HL-60/S4 treated with phorbol 12-myristate 13-acetate at 8.2 ng/mL for 4 days and 3 days (cell line): ENCODE results near the gene MSH5.
"Not testable (repeated sequence)": the region's sequence is repeated elsewhere in the genome, so short reads cannot be mapped to it uniquely, and the experiment has no call there.

Experiments used
- in situ Hi-C: fragments of 300-500 bp; cut with MboI; formaldehyde crosslinking; loops from 2 replicates; pipeline ENCODE4 v1.15.0; 2022; ENCODE audit warnings: low sequenced_read_pairs

MSH5 gene

DNA sequence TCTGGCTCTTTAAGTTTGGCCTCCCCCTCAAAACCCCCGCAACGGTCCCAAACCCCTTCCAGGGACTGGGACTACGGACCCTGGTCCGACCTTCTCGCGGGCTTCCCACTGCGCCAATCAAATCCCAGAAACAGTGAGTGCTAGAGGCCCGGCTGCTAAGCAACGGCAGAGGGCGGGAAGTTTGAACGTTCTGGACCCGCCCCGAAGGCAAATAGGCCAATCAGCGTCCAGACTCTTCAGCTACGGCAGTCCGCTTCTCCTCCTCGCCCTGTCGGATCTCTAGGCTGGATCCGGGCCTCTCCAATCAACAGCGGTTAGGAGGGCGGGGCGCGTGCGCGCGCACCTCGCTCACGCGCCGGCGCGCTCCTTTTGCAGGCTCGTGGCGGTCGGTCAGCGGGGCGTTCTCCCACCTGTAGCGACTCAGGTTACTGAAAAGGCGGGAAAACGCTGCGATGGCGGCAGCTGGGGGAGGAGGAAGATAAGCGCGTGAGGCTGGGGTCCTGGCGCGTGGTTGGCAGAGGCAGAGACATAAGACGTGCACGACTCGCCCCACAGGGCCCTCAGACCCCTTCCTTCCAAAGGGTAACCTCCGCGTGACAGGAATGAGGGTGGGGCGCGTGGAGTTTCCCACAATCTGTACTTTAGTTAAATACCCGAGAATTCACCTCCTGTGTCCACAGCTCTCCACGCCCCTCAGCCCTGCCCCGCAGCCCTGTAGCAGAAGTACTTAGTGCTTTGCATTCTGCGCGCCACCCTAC is at the start of gene MSH5:
Gene MSH5 (plus strand): TSS at position 367 of the 758 bp plus-strand sequence. CDS start 462 bp downstream, outside the sequence.
- in situ Hi-C loops: no loop called here

- in situ Hi-C loops: no loop called here
These were observed 49.4 kb upstream of the MSH5 start for GRCh38 chr6:31690231-31691077.

DNA sequence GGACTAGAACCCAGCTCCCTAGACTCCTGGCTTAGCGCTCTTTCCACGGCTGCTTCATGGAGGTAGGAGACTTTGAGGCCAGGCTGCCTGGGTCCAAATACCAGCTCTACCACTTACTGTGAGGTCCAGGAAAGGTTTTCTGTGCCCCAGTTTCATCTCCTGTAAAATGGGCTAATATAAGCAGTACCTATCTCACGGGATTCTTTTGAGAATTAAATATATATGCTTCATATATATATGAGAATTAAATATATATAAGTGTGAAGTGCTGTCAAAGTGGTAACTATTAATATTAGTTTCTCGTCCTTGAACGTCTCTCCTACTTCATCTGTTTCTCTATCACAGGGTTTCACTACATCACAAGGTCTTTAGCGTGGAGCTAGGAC is 48.7 kb upstream of the MSH5 start:
- in situ Hi-C loops: no loop called here

DNA sequence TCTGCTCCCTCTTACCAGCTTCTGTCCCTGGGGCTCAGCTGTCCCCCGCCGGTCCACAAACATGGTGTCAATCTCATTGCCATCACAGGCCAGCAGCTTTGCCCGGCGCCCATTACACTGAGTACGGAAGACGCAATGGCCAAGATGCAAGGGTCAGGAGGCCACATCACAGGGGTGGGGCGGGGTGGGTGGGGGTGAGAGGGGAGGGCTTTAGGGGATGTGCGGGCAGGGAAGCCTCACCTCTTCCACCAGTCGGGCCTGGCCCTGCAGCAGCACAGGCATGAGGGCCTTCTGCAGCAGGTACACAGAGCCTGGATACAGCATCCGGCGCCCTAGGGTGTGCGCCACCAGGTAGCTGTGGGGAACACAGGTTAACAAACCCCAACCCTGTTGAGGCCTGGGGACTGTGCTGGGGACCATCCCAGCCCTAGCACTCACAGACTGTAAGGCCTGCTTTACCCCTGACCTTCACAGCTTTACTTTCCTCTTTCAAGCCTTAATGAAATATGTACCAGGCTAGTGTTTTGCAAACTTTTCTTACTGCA is 48.2 kb upstream of the MSH5 start:
- in situ Hi-C loops: no loop called here

DNA sequence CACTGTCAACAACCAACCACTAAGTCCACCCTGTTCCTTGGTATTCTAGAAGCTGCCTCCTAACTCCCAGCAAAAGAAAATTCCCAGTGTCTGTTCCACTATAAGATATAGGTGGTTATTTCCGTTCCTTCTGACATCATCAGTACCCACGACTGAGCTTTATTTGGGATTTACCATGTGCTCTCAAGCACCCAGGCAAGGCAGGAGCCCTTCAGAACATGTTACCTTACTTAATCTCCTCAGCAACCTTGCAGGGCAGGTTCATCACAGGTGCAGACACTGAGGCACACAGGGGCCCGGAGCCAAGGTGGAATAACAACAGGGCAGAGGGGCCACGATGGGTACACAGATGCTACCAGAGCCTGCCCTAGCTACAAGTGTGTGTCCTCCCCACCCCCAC is 47.5 kb upstream of the MSH5 start:
- in situ Hi-C loops: no loop called here

DNA sequence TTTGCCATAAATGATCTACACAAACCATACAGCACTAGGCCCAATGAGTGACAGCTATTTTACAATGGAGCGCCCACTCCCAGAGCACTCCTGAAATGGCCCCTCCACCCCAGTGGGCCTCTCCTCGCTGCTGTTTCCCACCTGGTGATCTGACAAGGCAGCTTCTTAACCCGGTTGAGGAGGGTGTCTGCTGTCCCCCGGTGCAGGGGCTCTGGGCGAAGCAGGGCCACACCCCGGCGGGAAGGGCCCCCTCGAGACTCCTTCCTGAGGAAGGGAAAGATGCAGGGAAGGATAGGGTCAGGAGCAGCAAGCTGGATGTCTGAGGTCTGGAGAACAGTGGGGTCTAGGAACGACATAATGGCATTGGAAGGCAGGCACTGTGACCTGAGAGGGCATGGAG is 46.9 kb upstream of the MSH5 start:
- in situ Hi-C loops: no loop called here

DNA sequence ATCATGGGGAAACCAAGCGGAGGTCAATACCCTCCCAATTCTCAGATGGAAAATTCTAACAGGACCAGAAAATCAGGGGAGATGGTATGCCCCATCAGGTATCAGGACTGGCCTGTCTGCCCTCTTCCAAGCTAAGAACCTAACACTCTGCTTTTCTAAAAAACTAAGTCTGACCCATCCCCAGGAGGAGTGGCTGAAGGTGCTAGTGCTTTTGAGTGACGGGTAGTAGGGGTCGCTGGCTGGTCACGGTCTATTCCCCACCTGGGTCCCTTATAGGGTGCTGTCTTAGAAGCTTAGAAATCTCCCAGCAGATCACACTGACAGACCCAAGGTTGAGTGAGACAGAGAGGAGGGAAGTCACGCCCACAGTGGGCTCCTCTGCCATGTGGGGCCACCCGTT is 46.3 kb upstream of the MSH5 start:
- in situ Hi-C loops: no loop called here

- in situ Hi-C loops: no loop called here
These were observed 42.2 kb upstream of the MSH5 start for GRCh38 chr6:31697555-31697954.

DNA sequence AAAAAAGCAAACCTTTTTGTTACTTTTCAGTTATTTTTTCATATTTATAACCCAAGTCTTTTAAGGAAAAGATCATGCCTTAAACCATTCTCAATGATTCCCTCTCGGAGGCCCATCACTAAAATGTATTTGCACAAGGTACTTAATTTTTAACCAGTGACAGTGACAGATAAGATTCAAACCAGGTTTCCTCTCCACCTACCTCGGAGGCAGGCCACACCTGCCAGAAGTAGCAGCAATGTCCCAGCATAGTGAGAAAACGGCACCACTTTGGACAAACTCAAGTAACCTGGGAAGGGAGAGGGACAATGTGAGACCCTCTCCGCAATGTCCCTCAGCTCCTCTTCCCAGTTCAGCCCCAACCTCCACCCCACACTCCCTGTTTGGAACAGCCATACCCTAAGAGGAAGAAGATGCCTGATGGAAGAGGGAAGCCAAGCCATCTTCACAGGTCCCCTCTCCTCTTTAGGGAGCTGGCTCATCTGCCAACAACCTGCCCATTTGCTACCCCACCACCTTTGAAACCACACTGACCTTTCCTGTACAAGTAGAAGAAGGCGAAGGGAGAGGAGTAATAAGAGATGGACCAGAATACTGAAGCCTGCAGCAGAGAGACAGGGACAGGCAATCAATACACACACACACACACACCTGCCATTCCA is 38.9 kb upstream of the MSH5 start:
- in situ Hi-C loops: no loop called here

GRCh38 chr6:31701666-31702404 is 38.0 kb upstream of the MSH5 start:
- in situ Hi-C loops: no loop called here

DNA sequence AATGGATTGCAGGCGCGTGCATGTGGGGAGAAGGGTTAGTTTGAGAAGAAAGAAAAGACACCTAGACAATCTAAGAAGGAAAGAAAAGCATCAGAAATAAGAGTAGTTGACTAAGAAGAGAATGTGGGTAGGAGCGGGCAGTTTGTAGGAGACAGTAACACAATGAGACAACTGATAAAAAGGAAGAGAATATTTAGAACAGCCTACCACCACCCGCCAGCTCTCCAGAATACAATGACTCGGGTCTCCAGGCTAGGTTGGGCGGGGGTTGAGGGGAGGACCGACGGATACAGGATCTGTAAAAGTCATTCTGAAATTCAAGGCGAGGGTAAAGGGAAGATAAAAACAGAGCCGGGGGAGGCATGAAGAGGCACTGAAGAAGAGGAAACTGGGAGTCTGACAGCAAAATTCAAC is 37.4 kb upstream of the MSH5 start:
- in situ Hi-C loops: no loop called here

DNA sequence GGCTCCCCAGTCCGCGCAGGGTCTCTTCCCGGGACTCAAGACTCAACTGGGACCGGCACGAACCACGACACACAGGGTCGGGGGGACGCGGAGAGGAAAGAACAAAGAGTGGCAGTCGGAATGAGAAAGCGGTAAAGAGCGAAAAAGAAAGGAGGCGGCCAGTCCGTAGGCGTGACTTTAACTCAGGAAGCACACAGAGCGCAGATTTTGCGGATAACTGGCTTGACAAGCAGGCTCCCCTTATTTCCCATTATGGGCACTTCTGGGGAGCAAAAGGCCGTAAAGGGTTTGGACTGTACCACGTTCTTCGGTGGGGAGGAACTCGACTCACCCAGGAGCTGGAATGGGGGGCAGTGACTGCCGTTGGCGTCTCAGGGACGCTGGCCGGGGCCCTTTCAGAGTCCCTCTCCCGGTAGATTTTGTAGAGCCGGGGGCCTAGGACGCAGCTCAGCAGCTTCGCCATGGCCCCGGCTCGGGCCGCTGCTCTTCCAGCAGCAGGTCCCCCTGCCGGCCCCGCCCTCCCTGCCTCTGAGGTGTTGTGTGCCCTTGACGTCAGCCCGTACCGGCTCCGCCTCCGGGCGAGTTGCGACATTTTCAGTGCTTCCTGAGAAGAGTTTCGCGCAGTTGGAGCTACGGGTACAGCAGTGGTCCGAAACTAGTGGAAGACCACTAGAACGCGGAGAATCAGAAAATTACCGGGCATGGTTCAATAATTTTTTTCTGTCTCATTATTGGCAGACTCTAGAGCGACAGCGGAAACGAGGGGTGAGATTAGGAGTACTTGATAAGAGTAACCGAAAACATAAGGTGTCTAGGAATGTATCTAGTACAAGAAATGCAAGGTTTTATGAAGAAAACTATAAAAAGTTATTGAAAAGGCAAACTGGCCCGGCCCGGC is 36.7 kb upstream of the MSH5 start, which contains the start of gene ABHD16A:
Gene ABHD16A (minus strand): TSS at position 506 of the 898 bp plus-strand sequence. CDS start 43 bp downstream, at position 463.
- in situ Hi-C loops: no loop called here

DNA sequence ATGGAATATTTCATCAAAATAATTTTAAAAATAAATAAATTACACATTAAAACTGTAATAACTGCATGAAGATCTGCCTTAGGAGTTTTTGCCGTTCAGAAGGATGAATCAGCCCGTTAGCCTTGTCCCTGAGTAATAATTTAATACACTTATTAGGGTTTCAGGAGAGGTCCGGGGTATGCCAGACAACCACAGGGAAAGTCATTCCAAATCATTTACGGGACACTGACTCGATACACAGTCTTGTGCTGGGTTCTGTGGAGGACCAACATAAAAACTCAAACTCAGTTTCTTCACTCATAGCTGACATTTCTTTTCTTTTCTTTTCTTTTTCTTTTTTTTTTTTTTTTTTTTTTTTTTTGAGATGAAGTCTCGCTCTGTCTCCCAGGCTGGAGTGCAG is 33.9 kb upstream of the MSH5 start:
- in situ Hi-C loops: no loop called here

- in situ Hi-C loops: no loop called here
These were observed 33.2 kb upstream of the MSH5 start, which contains the start of gene LY6G6F for GRCh38 chr6:31706599-31706998. Gene LY6G6F, plus strand, starts transcription at chr6:31706866. Its CDS starts 41 bp downstream, at chr6:31706907.

DNA sequence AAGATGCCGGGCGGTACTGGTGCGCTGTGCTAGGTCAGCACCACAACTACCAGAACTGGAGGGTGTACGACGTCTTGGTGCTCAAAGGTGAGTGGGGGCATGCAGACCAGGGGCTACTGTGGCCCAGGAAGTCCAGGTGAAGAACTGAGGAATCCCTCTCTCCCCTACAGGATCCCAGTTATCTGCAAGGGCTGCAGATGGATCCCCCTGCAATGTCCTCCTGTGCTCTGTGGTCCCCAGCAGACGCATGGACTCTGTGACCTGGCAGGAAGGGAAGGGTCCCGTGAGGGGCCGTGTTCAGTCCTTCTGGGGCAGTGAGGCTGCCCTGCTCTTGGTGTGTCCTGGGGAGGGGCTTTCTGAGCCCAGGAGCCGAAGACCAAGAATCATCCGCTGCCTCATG is 32.1 kb upstream of the MSH5 start:
- in situ Hi-C loops: no loop called here

DNA sequence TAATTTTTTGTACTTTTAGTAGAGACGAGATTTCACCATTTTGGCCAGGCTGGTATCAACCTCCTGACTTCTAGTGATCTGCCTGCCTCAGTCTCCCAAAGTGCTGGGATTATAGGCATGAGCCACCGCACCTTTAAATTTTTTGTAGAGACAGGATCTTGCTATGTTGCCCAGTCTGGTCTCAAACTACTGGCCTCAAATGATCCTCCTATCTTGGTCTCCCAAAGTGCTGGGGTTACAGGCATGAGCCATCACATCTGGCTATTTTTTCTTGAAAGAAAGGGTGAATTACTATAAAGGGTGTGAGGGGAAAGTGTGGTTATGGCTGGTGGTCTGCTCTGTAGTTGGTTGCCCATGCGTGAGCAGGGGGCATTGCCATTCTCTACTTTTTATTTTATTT is 31.6 kb upstream of the MSH5 start:
- in situ Hi-C loops: no loop called here

GRCh38 chr6:31709157-31709556 is 30.6 kb upstream of the MSH5 start:
- in situ Hi-C loops: not testable (repeated sequence)

DNA sequence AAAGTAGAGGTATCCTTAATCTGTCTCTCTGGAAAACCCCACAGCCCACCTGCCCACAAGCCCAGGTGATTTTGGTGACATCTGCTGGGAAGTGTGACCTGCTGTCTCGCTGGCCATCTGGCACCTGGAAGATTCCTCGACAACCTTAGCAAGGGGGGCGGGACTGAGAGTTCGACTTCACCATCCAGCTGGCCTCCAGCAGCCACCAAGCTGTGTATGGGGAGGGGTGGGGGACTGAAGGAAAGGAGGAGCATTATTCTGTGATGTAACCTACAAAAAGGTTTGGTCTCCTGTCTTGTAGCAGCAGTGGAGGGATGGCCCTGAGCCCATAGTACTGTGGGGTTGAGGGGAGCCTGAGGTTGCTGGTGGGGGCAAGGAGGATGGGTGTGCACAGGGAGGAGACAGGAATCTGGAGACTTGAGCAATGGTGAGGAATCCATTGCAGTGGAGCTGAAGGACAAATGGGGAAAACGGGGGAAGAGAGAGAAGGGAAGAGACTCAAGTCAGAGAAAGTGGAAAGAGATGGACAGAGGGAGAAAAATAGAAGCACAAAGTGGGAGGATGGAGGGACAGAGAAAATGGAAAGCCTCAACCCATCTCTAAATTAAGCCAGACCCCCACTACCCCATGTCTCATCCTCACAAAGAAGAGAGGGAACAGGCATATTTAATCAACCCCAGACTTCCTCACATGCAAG is 29.1 kb upstream of the MSH5 start:
- in situ Hi-C loops: no loop called here

DNA sequence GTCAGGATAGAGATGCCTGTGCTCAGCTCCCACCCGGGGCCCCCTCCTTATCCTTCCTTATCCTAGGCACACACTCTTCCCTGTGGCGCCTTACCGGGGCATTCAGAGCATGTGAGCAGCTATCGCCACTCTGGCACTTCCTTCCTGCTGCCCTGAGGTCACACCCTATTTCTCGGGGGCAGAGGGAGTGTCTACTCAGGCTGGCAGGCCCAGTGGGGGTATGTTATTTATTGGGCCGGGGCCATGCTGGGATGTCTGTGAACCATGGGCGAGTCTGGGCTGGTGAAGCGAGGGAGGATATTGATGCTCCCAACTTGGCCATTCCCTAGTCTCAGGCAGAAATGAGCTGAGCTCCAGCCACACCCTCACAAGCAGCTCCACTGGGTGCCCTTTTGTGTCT is 28.6 kb upstream of the MSH5 start:
- in situ Hi-C loops: no loop called here
